SK-N-SH (cell line): Measurements from ENCODE around the gene TBX6. TPM values are rescaled to one million over a fixed set of nuclear protein-coding genes. Genes with fewer than 3 reads are reported as not detected.
A peak's percentile ranks its signal among the peaks of the same experiment; 100 is the strongest.

Source experiments
- CTCF ChIA-PET: fragments of 300-600, 350-600 bp; formaldehyde crosslinking; extraction: SDS; loops from one replicate; lab custom pipeline; 2021; lab: Yijun Ruan, JAX
- POLR2A ChIA-PET: fragments of 350-600 bp; sonication (Branson Sonifier 250); formaldehyde crosslinking; extraction: SDS; loops from one replicate; lab custom pipeline; 2020; ENCODE audit warnings: antibody characterized with exemption, inconsistent platforms; lab: Yijun Ruan, JAX
- DNase-seq: peaks from one replicate; pipeline ENCODE4 v3.0.0; 2012
- H2AFZ ChIP-seq: fragments of 200-600 bp; sonication (generic); 2 replicates; pipeline ENCODE4 v1.8.1; 2016; ENCODE audit warnings: antibody characterized with exemption, mild to moderate bottlenecking, low read depth
- H3F3A ChIP-seq: fragments of 200-600 bp; sonication (generic); replicated peaks from 2 replicates; pipeline ENCODE3; 2016; ENCODE audit warnings: antibody characterized with exemption, mild to moderate bottlenecking; ENCODE audit not compliant: insufficient read depth
- H3K27ac ChIP-seq, 2 experiments: fragments of 200-500 bp in 1 of 2; fragments of 200-600 bp in 1 of 2; sonication (Bioruptor generic) in 1 of 2; sonication (generic), shearing (Covaris generic) in 1 of 2; 2 replicates each; pipeline versions ENCODE4 v1.5.1 to v1.6.1; 2014 to 2016; ENCODE audit warnings: low read depth in 2 of 2, inconsistent platforms in 1 of 2, low read length in 1 of 2, mild to moderate bottlenecking in 1 of 2, mixed read lengths in 1 of 2
- H3K27me3 ChIP-seq: fragments of 200-600 bp; sonication (generic), shearing (Covaris generic); 2 replicates; pipeline ENCODE4 v1.6.1; 2016; ENCODE audit warnings: mixed run types; ENCODE audit not compliant: insufficient read depth
- H3K36me3 ChIP-seq, 2 experiments: fragments of 200-500 bp in 1 of 2; fragments of 200-600 bp in 1 of 2; sonication (Bioruptor generic) in 1 of 2; sonication (generic) in 1 of 2; replicated peaks in 1 of 2; 2 replicates each; pipeline versions ENCODE3 to v1.5.1; 2014 to 2016; ENCODE audit warnings: low read length in 1 of 2, mild to moderate bottlenecking in 1 of 2; ENCODE audit not compliant: insufficient read depth in 2 of 2, control insufficient read depth in 1 of 2
- H3K4me1 ChIP-seq, 2 experiments: fragments of 200-500 bp in 1 of 2; fragments of 200-600 bp in 1 of 2; sonication (Bioruptor generic) in 1 of 2; sonication (generic), shearing (Covaris generic) in 1 of 2; 2 replicates each; pipeline versions ENCODE4 v1.5.1 to v1.6.1; 2014 to 2016; ENCODE audit warnings: low read depth in 1 of 2, low read length in 1 of 2, mixed run types in 1 of 2; ENCODE audit not compliant: insufficient read depth in 2 of 2, control insufficient read depth in 1 of 2
- H3K4me2 ChIP-seq: fragments of 200-600 bp; sonication (generic), shearing (Covaris generic); 2 replicates; pipeline ENCODE4 v1.6.1; 2017; ENCODE audit warnings: mixed run types
- H3K4me3 ChIP-seq, 2 experiments: fragments of 200-500 bp in 1 of 2; fragments of 200-600 bp in 1 of 2; sonication (Bioruptor generic) in 1 of 2; sonication (generic), shearing (Covaris generic) in 1 of 2; 2 replicates each; pipeline versions ENCODE4 v1.5.1 to v1.8.1; 2014 to 2016; ENCODE audit warnings: low read depth in 2 of 2, inconsistent platforms in 1 of 2, low read length in 1 of 2, mild to moderate bottlenecking in 1 of 2, mixed read lengths in 1 of 2, moderate library complexity in 1 of 2
- H3K79me2 ChIP-seq: fragments of 200-600 bp; sonication (generic); 2 replicates; pipeline ENCODE4 v1.8.1; 2017; ENCODE audit warnings: mild to moderate bottlenecking; ENCODE audit not compliant: insufficient read depth
- H3K9ac ChIP-seq: fragments of 200-600 bp; sonication (generic); 2 replicates; pipeline ENCODE4 v1.6.1; 2017; ENCODE audit warnings: mixed run types
- H3K9me2 ChIP-seq: fragments of 200-600 bp; sonication (generic); 2 replicates; pipeline ENCODE4 v1.6.1; 2017; ENCODE audit warnings: mixed run types
- H3K9me3 ChIP-seq: fragments of 200-600 bp; sonication (generic); 2 replicates; pipeline ENCODE4 v1.6.1; 2017; ENCODE audit warnings: mixed run types, mild to moderate bottlenecking, moderate library complexity
- H4K20me1 ChIP-seq: fragments of 200-600 bp; sonication (generic); 2 replicates; pipeline ENCODE4 v1.6.1; 2017; ENCODE audit warnings: mild to moderate bottlenecking, mixed run types; ENCODE audit not compliant: insufficient read depth
- CHD2 ChIP-seq: fragments of 150-350 bp; IDR thresholded peaks from 2 replicates; pipeline ENCODE4 v1.6.1; 2018; ENCODE audit warnings: low read length; ENCODE audit not compliant: partially characterized antibody
- CTCF ChIP-seq: fragments of 200-600 bp; sonication (generic); IDR thresholded peaks from 2 replicates; pipeline ENCODE4 v1.6.1; 2017; ENCODE audit warnings: antibody characterized with exemption, mild to moderate bottlenecking, moderate library complexity
- ELF1 ChIP-seq: IDR thresholded peaks from 2 replicates; pipeline ENCODE4 v1.4.0; 2012
- FOSL2 ChIP-seq: IDR thresholded peaks from 2 replicates; pipeline ENCODE4 v1.4.0; 2012; ENCODE audit warnings: low read depth, mild to moderate bottlenecking, moderate library complexity, borderline replicate concordance
- FOXJ3 ChIP-seq: sonication (generic); formaldehyde crosslinking; IDR thresholded peaks from 2 replicates; pipeline ENCODE4 v1.5.1; 2020; ENCODE audit warnings: mild to moderate bottlenecking, missing genetic modification reagents
- FOXM1 ChIP-seq: IDR thresholded peaks from 2 replicates; pipeline ENCODE4 v1.4.0; 2012; ENCODE audit warnings: low read depth, mild to moderate bottlenecking
- GATA2 ChIP-seq: sonication (generic); formaldehyde crosslinking; IDR thresholded peaks from 2 replicates; pipeline ENCODE4 v1.5.0; 2020; ENCODE audit warnings: mild to moderate bottlenecking, missing genetic modification reagents
- IRF3 ChIP-seq: fragments of 150-350 bp; IDR thresholded peaks from 2 replicates; pipeline ENCODE4 v1.6.1; 2016; ENCODE audit warnings: mild to moderate bottlenecking, low read depth, low read length
- JUND ChIP-seq: IDR thresholded peaks from 2 replicates; pipeline ENCODE4 v1.4.0; 2012
- MAX ChIP-seq: IDR thresholded peaks from 2 replicates; pipeline ENCODE4 v1.4.0; 2012; ENCODE audit warnings: low read depth
- MEF2A ChIP-seq: IDR thresholded peaks from 2 replicates; pipeline ENCODE4 v1.4.0; 2012; ENCODE audit warnings: low read depth, borderline replicate concordance
- NFIC ChIP-seq: IDR thresholded peaks from 2 replicates; pipeline ENCODE4 v1.4.0; 2012; ENCODE audit warnings: borderline replicate concordance
- NRF1 ChIP-seq: IDR thresholded peaks from 2 replicates; pipeline ENCODE4 v1.6.1; 2012; ENCODE audit warnings: low read depth, mild to moderate bottlenecking, low read length
- PBX3 ChIP-seq: IDR thresholded peaks from 2 replicates; pipeline ENCODE4; 2012
- RCOR1 ChIP-seq: fragments of 150-350 bp; IDR thresholded peaks from 2 replicates; pipeline ENCODE4 v1.6.1; 2017; ENCODE audit warnings: antibody characterized with exemption, low read length
- RXRA ChIP-seq: IDR thresholded peaks from 2 replicates; pipeline ENCODE4 v1.4.0; 2012; ENCODE audit warnings: low read depth, mild to moderate bottlenecking, borderline replicate concordance
- SIN3A ChIP-seq: IDR thresholded peaks from 2 replicates; pipeline ENCODE4 v1.6.1; 2012; ENCODE audit warnings: low read depth, mild to moderate bottlenecking, low read length, moderate library complexity, borderline replicate concordance
- TAF1 ChIP-seq: IDR thresholded peaks from 2 replicates; pipeline ENCODE4 v1.6.1; 2012; ENCODE audit warnings: low read depth, mild to moderate bottlenecking, low read length, moderate library complexity, borderline replicate concordance
- TCF12 ChIP-seq: IDR thresholded peaks from 2 replicates; pipeline ENCODE4 v1.4.0; 2012
- TEAD4 ChIP-seq: IDR thresholded peaks from 2 replicates; pipeline ENCODE4 v1.4.0; 2012; ENCODE audit warnings: mild to moderate bottlenecking, borderline replicate concordance; ENCODE audit not compliant: insufficient read depth
- USF1 ChIP-seq: IDR thresholded peaks from 2 replicates; pipeline ENCODE4 v1.4.0; 2012; ENCODE audit warnings: low read depth, borderline replicate concordance
- YY1 ChIP-seq: IDR thresholded peaks from 2 replicates; pipeline ENCODE4 v1.4.0; 2012; ENCODE audit warnings: low read depth, mild to moderate bottlenecking
- ZBTB33 ChIP-seq: IDR thresholded peaks from 2 replicates; pipeline ENCODE4 v1.4.0; 2012; ENCODE audit warnings: low read depth, borderline replicate concordance
- WGBS: methylation state at CpG from one replicate; pipeline ENCODE4 v1.1.6; 2017; ENCODE audit warnings: low lambda C conversion rate; 5-methylcytosine and 5-hydroxymethylcytosine counted together
- polyA plus RNA-seq, 3 experiments: library from polyadenylated mRNA; depleted of rRNA; stranded (reverse); fragments of >200 nt; gene quantifications; 2 replicates each; pipeline ENCODE4 v1.2.3, GENCODE V29; 2012

Gene TBX6
- polyA plus RNA-seq, 1 of the 3 experiments (the other 2 are of a cell fraction) = 0.18 TPM

GRCh38 chr16:30065102-30065942 is 26.4 kb downstream of the TBX6 start, which contains the start of gene ALDOA:
ALDOA (plus strand) TSS chr16:30065760; CDS start chr16:30066898, 1,138 bp downstream.
- Histone ChIP-seq H3K36me3 (peaks cover 32 to 46% of the 10 kb centered on the region in 2 experiments), H3K27ac (peak within 1 kb of the TSS; percentile 98 to 99), H3F3A (peaks cover 39% of the 10 kb centered on the region), H3K79me2 (peaks cover 67% of the 10 kb centered on the region), H4K20me1 (peaks cover 43% of the 10 kb centered on the region), H3K9ac (peak within 1 kb of the TSS; percentile 99), H3K4me2 (peak within 1 kb of the TSS; percentile 100), H3K4me3 (peak within 1 kb of the TSS; percentile 92 to 98), H3K4me1 (peaks cover 39 to 45% of the 10 kb centered on the region in 2 experiments), H3K27me3 (no peaks in the 10 kb centered on the region), H3K9me3 (no peaks in the 10 kb centered on the region), H2AFZ (peak within 1 kb of the TSS; percentile 76; the same call in 1 of the 2 replicates), H3K9me2 (no peaks in the 10 kb centered on the region)
- WGBS = 3% methylated on average over 6 of the region's 99 CpGs
- DNase-seq = peak; percentile 96
- ChIA-PET POLR2A (interaction anchor here (0.5 to 5.1 kb wide), 19 partner anchors 9 to 386 kb away, joined by 3 to 57 read pairs (median 4); partner anchors contain the start of genes DOC2A, KCTD13, KIF22 and PPP4C), CTCF (interaction anchor here (1.0 to 6.7 kb wide), 7 partner anchors 11 to 48 kb away, joined by 3 to 68 read pairs (median 5); partner anchors contain the start of genes GDPD3, TBX6 and TLCD3B)
- TF ChIP-seq USF1 (0 out of 2 replicates have a peak, but pooled peaks have one; percentile 24), ELF1 (peak; percentile 78), GATA2 (CRISPR knock-in tag) (no peak), JUND (peak; percentile 81), MEF2A (no peak), NFIC (peak; percentile 47; the same call in 1 of the 2 replicates), PBX3 (peak; percentile 45), CHD2 (peak; percentile 62), SIN3A (peak; percentile 84; the same call in 1 of the 2 replicates), FOSL2 (peak; percentile 87), TEAD4 (0 out of 2 replicates have a peak, but pooled peaks have one; percentile 63), MAX (peak; percentile 92), FOXM1 (no peak), ZBTB33 (peak; percentile 55; the same call in 1 of the 2 replicates), IRF3 (no peak), RXRA (0 out of 2 replicates have a peak, but pooled peaks have one; percentile 87), NRF1 (peak; percentile 92), FOXJ3 (CRISPR knock-in tag) (no peak; the same call in 1 of the 2 replicates), TCF12 (peak; percentile 57), CTCF (no peak), RCOR1 (no peak), TAF1 (peak; percentile 89), YY1 (peak; percentile 45; the same call in 1 of the 2 replicates)
